Measurements from ENCODE around the gene MYOM1.
"Not testable (repeated sequence)": the region's sequence is repeated elsewhere in the genome, so short reads cannot be mapped to it uniquely, and the experiment has no call there.

The MYOM1 gene

DNA sequence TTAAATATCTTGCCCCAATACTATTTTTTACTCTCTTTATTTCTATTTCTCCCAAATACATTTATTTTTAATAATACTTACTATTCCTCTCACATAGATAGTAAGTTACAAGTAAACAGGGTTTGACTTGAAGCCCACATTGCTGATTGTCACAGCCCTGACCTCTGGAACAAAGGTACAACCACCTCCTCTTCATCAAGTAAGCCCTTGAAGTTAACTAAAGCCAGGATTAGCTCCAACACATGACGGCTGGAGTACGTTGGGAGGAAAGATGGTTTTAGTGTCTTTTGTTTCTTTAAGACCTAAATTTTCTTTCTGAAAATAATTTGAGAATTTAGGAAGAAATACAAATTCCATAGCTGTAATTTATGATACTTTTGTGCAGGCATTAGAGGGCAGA, 949 bp downstream of the MYOM1 start:
- DNase-seq (ENCODE audit: low read depth), result no peak

GRCh38 chr18:3217948-3218647, 1.7 kb downstream of the MYOM1 start:
- no peak for DNase-seq (ENCODE audit: low read depth)

- no peak for DNase-seq (ENCODE audit: low read depth)
Observed at GRCh38 chr18:3216987-3217386, 2.8 kb downstream of the MYOM1 start.

DNA sequence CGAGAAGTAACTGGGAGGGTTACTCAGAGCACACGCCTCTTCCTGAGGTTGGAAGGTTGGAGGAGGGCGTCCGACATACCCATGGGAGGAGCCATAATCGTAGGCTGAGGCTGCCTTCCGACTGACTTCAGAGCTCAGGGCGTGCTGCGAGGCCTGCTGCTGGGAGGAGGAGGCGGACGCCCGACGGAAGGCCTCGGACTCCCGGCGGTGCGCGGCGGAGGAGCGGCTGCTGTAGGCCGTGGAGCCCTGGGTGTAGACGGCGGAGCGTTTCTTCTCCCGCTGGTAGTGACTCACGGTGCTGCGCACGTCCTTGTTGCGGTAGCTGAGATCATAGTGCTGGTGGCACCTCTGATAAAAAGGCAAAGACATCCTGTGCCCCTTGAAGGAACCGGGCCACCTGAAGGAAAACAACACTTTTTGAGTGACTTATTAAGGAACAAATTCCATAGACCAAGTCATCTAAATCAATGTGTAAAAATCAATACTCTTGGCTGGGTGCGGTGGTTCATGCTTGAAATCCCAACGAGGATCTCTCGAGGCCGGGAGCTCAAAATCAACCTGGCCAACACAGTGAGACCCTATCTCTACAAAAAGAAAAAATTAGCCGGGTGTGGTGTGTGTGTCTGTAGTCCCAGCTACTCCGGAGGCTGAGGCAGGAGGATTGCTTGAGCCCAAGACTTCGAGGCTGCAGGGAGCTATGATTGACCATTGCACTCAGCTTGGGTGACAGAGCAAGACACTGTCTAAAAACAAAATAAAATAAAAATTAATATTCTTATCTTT, 4.7 kb downstream of the MYOM1 start:
- DNase-seq (ENCODE audit: low read depth), result no peak

DNA sequence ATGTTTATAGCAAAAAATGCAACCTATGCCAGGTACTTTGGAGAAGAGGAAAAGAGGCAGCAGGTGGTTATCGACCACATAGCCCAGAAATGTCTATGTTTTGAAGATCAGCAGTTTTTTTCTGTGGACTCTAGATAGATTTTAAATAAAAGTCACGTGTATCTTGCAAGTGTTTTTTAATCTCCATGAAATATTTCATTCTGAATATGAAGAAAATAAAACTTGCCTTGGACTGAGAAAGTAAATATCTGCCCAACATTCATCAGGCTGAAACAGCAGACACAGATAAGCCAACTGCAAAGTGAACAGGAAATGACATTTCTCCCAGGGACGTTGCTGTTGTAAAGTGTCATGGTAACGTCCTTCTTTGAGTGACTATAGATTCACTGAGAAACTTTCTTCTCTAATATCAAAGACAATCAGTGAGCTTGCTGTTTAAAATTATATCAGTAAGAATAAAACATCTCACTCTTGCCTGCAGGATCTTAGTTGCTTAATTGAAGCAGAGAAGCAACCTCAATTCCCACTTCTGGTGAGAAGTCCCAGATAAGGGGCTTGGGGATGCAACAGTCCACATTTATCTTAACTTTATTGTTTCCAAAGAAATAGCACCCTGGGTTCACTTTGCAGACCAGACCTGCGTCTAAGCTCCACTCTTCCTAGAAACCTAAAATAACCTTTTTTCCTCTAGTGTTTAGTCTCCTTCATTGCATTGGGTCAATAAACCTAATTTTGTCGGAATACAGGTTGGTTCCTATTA, 6.3 kb downstream of the MYOM1 start:
- no peak for DNase-seq (ENCODE audit: low read depth)

DNA sequence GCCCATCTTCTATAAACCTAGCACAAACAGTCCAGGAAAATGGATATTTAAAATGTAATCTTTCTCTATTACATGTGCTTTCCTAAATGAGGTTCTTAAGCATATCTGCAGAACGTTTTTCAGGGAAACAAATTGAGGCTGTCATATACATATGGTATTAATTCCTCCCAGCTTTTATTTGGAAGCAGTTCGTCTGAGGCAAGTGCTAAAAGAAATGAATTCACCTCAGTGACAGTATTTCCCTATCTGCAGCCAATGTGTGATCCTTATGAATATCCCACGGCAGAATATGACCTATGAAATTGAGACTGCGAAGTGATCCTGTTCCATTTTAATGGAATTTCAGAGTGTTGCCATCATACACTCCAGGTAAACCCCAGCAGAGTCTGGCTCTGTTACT, 7.1 kb downstream of the MYOM1 start:
- DNase-seq (ENCODE audit: low read depth), result no peak

DNA sequence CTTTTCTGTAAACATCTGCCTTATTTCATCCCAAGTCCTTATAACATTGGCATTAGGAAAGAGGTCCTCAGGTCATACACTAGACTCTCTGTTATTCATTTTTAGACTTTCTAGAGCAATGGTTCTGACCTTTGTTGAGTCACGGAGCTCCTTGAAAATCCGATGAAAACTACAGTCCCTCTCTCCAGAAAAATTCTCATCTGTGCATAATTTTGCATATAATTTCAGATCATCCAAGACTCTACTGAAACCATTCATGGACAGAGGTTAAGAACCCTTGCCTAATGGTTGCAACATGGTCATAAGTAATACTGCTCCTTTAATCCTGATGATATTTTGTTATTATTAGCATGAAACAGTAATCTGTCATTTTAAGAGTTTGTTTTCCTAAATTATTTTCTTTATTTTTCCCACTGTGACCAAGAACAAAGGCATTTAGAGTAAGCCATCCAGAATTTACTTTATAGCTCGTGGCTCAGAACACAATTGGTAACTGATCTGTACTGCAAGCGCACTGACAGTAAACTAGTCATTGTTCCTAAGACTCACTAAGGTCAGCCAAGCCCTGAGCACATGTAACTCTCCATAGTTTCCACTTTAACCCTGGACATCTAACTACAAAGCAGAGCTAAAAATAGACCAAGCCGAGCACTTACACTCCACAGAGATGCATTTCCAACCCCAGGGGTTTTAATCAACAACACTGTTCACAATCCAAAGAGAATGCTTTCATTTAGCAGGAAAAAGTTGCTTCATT, 8.4 kb downstream of the MYOM1 start:
- no peak for DNase-seq (ENCODE audit: low read depth)

- no peak for DNase-seq (ENCODE audit: low read depth)
Observed at GRCh38 chr18:3209859-3210569, 9.8 kb downstream of the MYOM1 start.

GRCh38 chr18:3207565-3207964, 12.2 kb downstream of the MYOM1 start:
- DNase-seq (ENCODE audit: low read depth), result no peak

- no peak for DNase-seq (ENCODE audit: low read depth)
Observed at GRCh38 chr18:3205239-3205638, 14.5 kb downstream of the MYOM1 start.

- DNase-seq (ENCODE audit: low read depth), result no peak
Observed at GRCh38 chr18:3199942-3200645, 19.7 kb downstream of the MYOM1 start.

GRCh38 chr18:3198260-3198860, 21.4 kb downstream of the MYOM1 start:
- not testable (repeated sequence) for DNase-seq (ENCODE audit: low read depth)

GRCh38 chr18:3194947-3195612, 24.7 kb downstream of the MYOM1 start:
- DNase-seq (ENCODE audit: low read depth), result no peak

DNA sequence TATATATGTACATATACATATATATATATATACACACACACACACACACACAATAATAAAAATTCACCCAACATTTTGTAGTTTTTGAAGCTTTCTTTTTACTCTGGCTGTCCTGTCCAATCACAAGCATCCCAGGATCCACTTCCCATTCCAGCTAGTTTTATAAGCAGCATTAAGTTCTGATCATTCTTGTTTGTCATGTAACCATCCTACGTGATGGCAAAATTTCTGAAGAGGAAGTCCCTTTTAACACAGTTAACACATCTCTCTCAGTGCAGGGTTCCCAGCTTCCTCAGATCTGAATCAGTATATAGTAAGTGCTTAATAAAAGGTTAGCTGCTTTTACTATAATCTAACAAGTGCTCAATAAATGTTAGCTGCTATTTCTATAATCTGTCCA, 26.4 kb downstream of the MYOM1 start:
- no peak for DNase-seq (ENCODE audit: low read depth)

GRCh38 chr18:3192752-3193151, 27.0 kb downstream of the MYOM1 start:
- no peak for DNase-seq (ENCODE audit: low read depth)

DNA sequence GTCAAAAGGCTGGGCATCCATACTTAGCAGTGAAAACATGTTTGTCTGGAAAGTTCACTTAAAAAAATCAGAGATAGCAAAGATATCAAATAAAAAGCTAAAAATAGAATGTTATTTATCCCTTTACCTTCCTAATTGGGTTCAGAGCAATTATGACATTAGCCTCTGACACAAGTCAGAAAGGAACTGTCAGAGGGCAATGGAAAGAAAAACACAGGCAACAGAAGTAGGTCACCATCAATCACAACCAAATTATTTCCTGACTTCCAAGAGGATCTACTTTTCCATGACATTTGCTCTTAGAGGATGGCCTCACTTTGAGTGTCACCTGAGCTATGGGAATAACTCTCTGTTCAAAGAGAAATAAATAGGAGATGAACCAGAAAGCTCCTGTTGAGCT, 27.5 kb downstream of the MYOM1 start:
- DNase-seq (ENCODE audit: low read depth), result no peak

GRCh38 chr18:3190610-3191009, 29.2 kb downstream of the MYOM1 start:
- DNase-seq (ENCODE audit: low read depth), result no peak

- no peak for DNase-seq (ENCODE audit: low read depth)
Observed at GRCh38 chr18:3189884-3190283, 29.9 kb downstream of the MYOM1 start.

DNA sequence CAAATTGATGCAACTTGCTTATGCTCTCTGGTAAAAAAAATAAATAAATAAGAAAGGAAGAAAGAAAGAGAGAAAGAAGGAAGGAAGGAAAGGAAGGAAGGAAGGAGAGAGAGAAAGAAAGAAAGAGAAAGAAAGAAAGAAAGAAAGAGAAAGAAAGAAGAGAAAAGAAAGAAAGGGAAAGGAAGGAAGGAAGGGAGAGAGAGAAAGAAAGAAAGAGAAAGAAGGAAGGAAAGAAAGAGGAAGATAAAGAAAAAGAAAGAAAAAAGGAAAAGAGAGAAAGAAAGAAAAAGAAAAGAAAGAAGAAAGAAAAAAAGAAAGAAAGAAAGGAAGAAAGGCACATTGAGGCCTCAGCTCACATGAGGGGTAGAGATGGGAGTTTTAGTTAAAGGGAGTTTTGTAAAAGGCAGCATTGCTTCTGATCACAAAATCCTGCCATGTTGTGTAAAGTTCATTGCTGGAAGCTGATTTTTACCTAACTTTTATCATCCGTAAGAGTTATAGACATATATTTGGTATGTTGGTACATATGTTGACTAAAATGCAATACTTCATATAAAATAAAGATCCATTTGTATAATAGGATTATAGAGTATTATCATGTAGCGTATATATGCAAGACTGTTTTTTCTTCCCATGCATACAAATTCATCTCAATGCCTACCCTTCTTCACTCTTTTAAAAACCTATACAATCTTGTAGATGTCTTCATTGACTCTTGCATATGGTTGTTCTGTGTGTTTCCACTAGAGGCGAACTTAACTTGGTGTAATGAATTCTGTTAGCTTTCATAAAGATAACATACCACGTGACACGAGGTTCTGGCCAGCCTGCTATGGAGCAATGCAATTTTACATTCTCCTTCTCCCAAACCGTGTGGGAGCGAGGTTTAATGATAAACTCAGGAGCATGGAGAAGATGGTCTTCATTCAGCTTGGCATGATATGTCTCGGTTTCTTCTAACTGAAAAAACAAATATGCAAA, 32.8 kb downstream of the MYOM1 start:
- DNase-seq (ENCODE audit: low read depth), result no peak
